PC-9 (cell line): Measurements from ENCODE around the gene SUN1. TPM values are rescaled to one million over a fixed set of nuclear protein-coding genes. Genes with fewer than 3 reads are reported as not detected.
"Not testable (repeated sequence)": the region's sequence is repeated elsewhere in the genome, so short reads cannot be mapped to it uniquely, and the experiment has no call there.

ENCODE experiments used
- BruUV-seq: library from RNA; stranded (reverse); fragments of 400-500 nt; replicated peaks from 2 replicates; lab custom pipeline; 2021; lab: Mats Ljungman, UMichigan
- CTCF ChIA-PET: fragments of 300-600 bp; sonication (Branson Sonifier 250); formaldehyde crosslinking; loops from one replicate; lab custom pipeline; 2022; ENCODE audit warnings: antibody characterized with exemption; lab: Charles Lee
- POLR2A ChIA-PET: fragments of 300-600 bp; sonication (Branson Sonifier 250); formaldehyde crosslinking; loops from one replicate; lab custom pipeline; 2022; ENCODE audit warnings: antibody characterized with exemption; ENCODE audit not compliant: unreplicated experiment; lab: Charles Lee
- DNase-seq, 2 experiments: peaks; one replicate each; pipeline versions ENCODE4 v3.0.0 to v3.0.0-alpha.2; 2015 to 2022; ENCODE audit warnings: mixed read lengths in 1 of 2
- H2AFZ ChIP-seq: fragments of 200-600 bp; sonication (generic); 2 replicates; pipeline ENCODE4 v1.8.1; 2017; ENCODE audit warnings: antibody characterized with exemption
- H3F3A ChIP-seq: fragments of 200-600 bp; sonication (generic); 2 replicates; pipeline ENCODE4 v1.8.1; 2017; ENCODE audit warnings: antibody characterized with exemption, mild to moderate bottlenecking, low read depth; ENCODE audit not compliant: insufficient read depth
- H3K27ac ChIP-seq: fragments of 200-600 bp; sonication (generic); 2 replicates; pipeline ENCODE4 v1.6.1; 2016; ENCODE audit warnings: mixed run types
- H3K27me3 ChIP-seq: fragments of 200-600 bp; sonication (generic); 2 replicates; pipeline ENCODE4 v1.6.1; 2016; ENCODE audit warnings: low read depth, mixed run types; ENCODE audit not compliant: insufficient read depth
- H3K36me3 ChIP-seq: fragments of 200-600 bp; sonication (generic); 2 replicates; pipeline ENCODE4 v1.6.1; 2016; ENCODE audit warnings: low read depth, mixed run types
- H3K4me1 ChIP-seq: fragments of 200-600 bp; sonication (generic); replicated peaks from 2 replicates; pipeline ENCODE4 v1.6.1; 2016; ENCODE audit warnings: mixed run types; ENCODE audit not compliant: insufficient read depth
- H3K4me2 ChIP-seq: fragments of 200-600 bp; sonication (generic); 2 replicates; pipeline ENCODE4 v1.6.1; 2017; ENCODE audit warnings: mixed run types
- H3K4me3 ChIP-seq: fragments of 200-600 bp; sonication (generic); 2 replicates; pipeline ENCODE4 v1.6.1; 2016; ENCODE audit warnings: mixed run types
- H3K79me2 ChIP-seq: fragments of 200-600 bp; sonication (generic); 2 replicates; pipeline ENCODE4 v1.6.1; 2017; ENCODE audit warnings: low read depth, mixed run types
- H3K9me2 ChIP-seq: fragments of 200-600 bp; sonication (generic); 2 replicates; pipeline ENCODE4 v1.8.1; 2017; ENCODE audit warnings: mild to moderate bottlenecking; ENCODE audit not compliant: insufficient read depth
- H3K9me3 ChIP-seq: fragments of 200-600 bp; sonication (generic); 2 replicates; pipeline ENCODE4 v1.8.1; 2016; ENCODE audit warnings: low read depth; ENCODE audit not compliant: insufficient read depth
- H4K20me1 ChIP-seq: fragments of 200-600 bp; sonication (generic); 2 replicates; pipeline ENCODE4 v1.8.1; 2017; ENCODE audit not compliant: insufficient read depth
- CTCF ChIP-seq: fragments of 200-600 bp; sonication (generic); conservative IDR thresholded peaks from 2 replicates; pipeline ENCODE4 v1.6.1; 2017; ENCODE audit warnings: mixed run types, antibody characterized with exemption, mild to moderate bottlenecking, moderate library complexity
- EZH2 ChIP-seq: fragments of 200-600 bp; sonication (generic); IDR thresholded peaks from 2 replicates; pipeline ENCODE4 v1.8.0; 2017; ENCODE audit warnings: antibody characterized with exemption, low read depth
- intact Hi-C: fragments of 100-400 bp; cut with micrococcal nuclease; formaldehyde crosslinking; loops from one replicate; pipeline ENCODE4 v1.10.0; 2022; ENCODE audit not compliant: unreplicated experiment
- total RNA-seq: library from RNA; stranded (reverse); gene quantifications from 2 replicates; pipeline ENCODE4 v1.2.3, GENCODE V29; 2021

The SUN1 gene
- total RNA-seq, 1 experiment from 2014 or later = 245 TPM

GRCh38 chr7:871900-872537 lies 39.7 kb downstream of the SUN1 start:
- Histone ChIP-seq H3K27ac (no peak overlapping the region), H3F3A (peaks cover 56% of the 10 kb centered on the region), H3K9me3 (no peaks in the 10 kb centered on the region), H3K4me2 (no peak overlapping the region), H3K27me3 (no peaks in the 10 kb centered on the region), H4K20me1 (no peaks in the 10 kb centered on the region), H2AFZ (no peak overlapping the region), H3K4me1 (peaks cover 6% of the 10 kb centered on the region), H3K4me3 (no peak overlapping the region), H3K9me2 (no peaks in the 10 kb centered on the region), H3K36me3 (peaks cover 35% of the 10 kb centered on the region), H3K79me2 (peaks cover 2% of the 10 kb centered on the region)
- BruUV-seq = no TSS peak
- ChIA-PET CTCF (no interaction called here), POLR2A (no interaction called here)
- DNase-seq = no peak
- TF ChIP-seq EZH2 (no peak), CTCF (no peak)
- intact Hi-C loops = loop anchor here (2.0 to 5.0 kb wide), 2 partner anchors 41 to 550 kb away; no protein-coding TSS in a partner anchor

GRCh38 chr7:872685-873084 lies 40.4 kb downstream of the SUN1 start:
- CTCF ChIA-PET = interaction anchor here (1.4 kb wide), 1 partner anchor 29 kb away, joined by 5 read pairs; no protein-coding TSS in a partner anchor
- BruUV-seq, H2AFZ ChIP-seq, H3K27ac ChIP-seq, H3K9me2 ChIP-seq, H3K4me1 ChIP-seq, H3K4me3 ChIP-seq, H3K27me3 ChIP-seq, DNase-seq, H3K4me2 ChIP-seq, H3K79me2 ChIP-seq, POLR2A ChIA-PET, H4K20me1 ChIP-seq, H3K9me3 ChIP-seq: not testable (repeated sequence)
- intact Hi-C loops = loop anchor here (1.0 to 5.0 kb wide), 3 partner anchors 42 to 550 kb away; no protein-coding TSS in a partner anchor
- Histone ChIP-seq H3K36me3 (peaks cover 31% of the 10 kb centered on the region), H3F3A (peaks cover 56% of the 10 kb centered on the region)

GRCh38 chr7:873367-874002 lies 41.2 kb downstream of the SUN1 start:
- DNase-seq = peak; percentile 81 to 85
- H3K4me3 ChIP-seq = no peak overlapping the region
- intact Hi-C loops = loop anchor here (1.0 to 5.0 kb wide), 3 partner anchors 43 to 551 kb away; no protein-coding TSS in a partner anchor
- H3F3A ChIP-seq = peaks cover 56% of the 10 kb centered on the region
- ChIA-PET CTCF (interaction anchor here (0.6 to 1.4 kb wide), 4 partner anchors 28 to 548 kb away, joined by 3 to 5 read pairs (median 5); no protein-coding TSS in a partner anchor), POLR2A (interaction anchor here (0.6 kb wide), 1 partner anchor 61 kb away, joined by 3 read pairs; no protein-coding TSS in a partner anchor)
- no peak for TF ChIP-seq EZH2
- peak; percentile 96 for TF ChIP-seq CTCF
- peaks cover 31% of the 10 kb centered on the region for H3K36me3 ChIP-seq
- no peaks in the 10 kb centered on the region for H3K9me2 ChIP-seq
- H4K20me1 ChIP-seq = peaks cover 7% of the 10 kb centered on the region
- H3K4me2 ChIP-seq = no peak overlapping the region
- no peaks in the 10 kb centered on the region for H3K9me3 ChIP-seq
- BruUV-seq = no TSS peak
- H3K79me2 ChIP-seq = peaks cover 15% of the 10 kb centered on the region
- no peak overlapping the region for H2AFZ ChIP-seq
- no peaks in the 10 kb centered on the region for H3K27me3 ChIP-seq
- peaks cover 10% of the 10 kb centered on the region for H3K4me1 ChIP-seq
- peak overlapping the region; percentile 36; the same call in 1 of the 2 replicates for H3K27ac ChIP-seq
